Spleen (tissue), 11 donors: Measurements from ENCODE around the gene NPTX1. TPM values are rescaled to one million over a fixed set of nuclear protein-coding genes. Genes with fewer than 3 reads are reported as not detected.

Source experiments
- DNase-seq: peaks from one replicate; pipeline ENCODE4 v3.0.0-alpha.2; 2020
- H3K27ac ChIP-seq, 8 donors: fragments of 200-600 bp; sonication (generic) in 7 of 8; 1 replicate in 4 of 8; 2 replicates in 4 of 8; pipeline versions ENCODE4 v1.5.0 to v1.8.0; 2016 to 2021; ENCODE audit warnings: inconsistent platforms in 4 of 8, mild to moderate bottlenecking in 4 of 8, moderate library complexity in 1 of 8
- H3K27me3 ChIP-seq, 7 donors: fragments of 200-600 bp; sonication (generic) in 6 of 7; replicated peaks in 1 of 7; 1 replicate in 4 of 7; 2 replicates in 3 of 7; pipeline versions ENCODE4 v1.5.0 to v1.8.0; 2016 to 2021; ENCODE audit warnings: inconsistent platforms in 3 of 7, mild to moderate bottlenecking in 1 of 7
- H3K36me3 ChIP-seq, 6 donors: fragments of 200-600 bp; sonication (generic) in 5 of 6; 1 replicate in 4 of 6; 2 replicates in 2 of 6; pipeline versions ENCODE4 v1.5.0 to v1.8.0; 2016 to 2021; ENCODE audit warnings: inconsistent platforms in 2 of 6
- H3K4me1 ChIP-seq, 6 donors: fragments of 200-600 bp; sonication (generic) in 5 of 6; 1 replicate in 3 of 6; 2 replicates in 3 of 6; pipeline versions ENCODE4 v1.5.0 to v1.8.0; 2016 to 2021; ENCODE audit warnings: inconsistent platforms in 3 of 6
- H3K4me3 ChIP-seq, 8 donors: fragments of 200-600 bp; sonication (generic) in 7 of 8; 1 replicate in 4 of 8; 2 replicates in 4 of 8; pipeline versions ENCODE4 v1.5.0 to v1.8.0; 2016 to 2021; ENCODE audit warnings: inconsistent platforms in 4 of 8, mild to moderate bottlenecking in 4 of 8, moderate library complexity in 2 of 8
- H3K9me3 ChIP-seq, 8 donors: fragments of 200-600 bp; sonication (generic) in 7 of 8; 1 replicate in 4 of 8; 2 replicates in 4 of 8; pipeline versions ENCODE4 v1.5.0 to v1.8.0; 2016 to 2021; ENCODE audit warnings: inconsistent platforms in 4 of 8
- POLR2A ChIP-seq, 3 donors: fragments of 450-650 bp; IDR thresholded peaks; one replicate each; pipeline ENCODE4 v1.5.1; 2017; ENCODE audit warnings: antibody characterized with exemption in 3 of 3, mild to moderate bottlenecking in 1 of 3
- POLR2AphosphoS5 ChIP-seq, 3 donors: sonication (generic); formaldehyde crosslinking; IDR thresholded peaks; one replicate each; pipeline ENCODE4 v1.5.1; 2017; ENCODE audit warnings: antibody characterized with exemption in 3 of 3
- WGBS, 5 donors: extraction: QIAGEN DNeasy Blood & Tissue Kit in 3 of 5; methylation state at CpG; one replicate each; pipeline versions ENCODE4 v1.1.5 to v1.1.7; 2013 to 2018; 5-methylcytosine and 5-hydroxymethylcytosine counted together
- intact Hi-C: fragments of 100-400 bp; cut with DNase I; formaldehyde crosslinking; loops from one replicate; pipeline ENCODE4 v1.15.0; 2023; ENCODE audit warnings: low total_unique reads
- polyA plus RNA-seq, 3 donors: library from polyadenylated mRNA; stranded (reverse); fragments of 200-250 nt; gene quantifications; one replicate each; pipeline ENCODE4 v1.2.1, GENCODE V29; 2013
- total RNA-seq, 7 donors: library from RNA; depleted of rRNA in 3 of 7; stranded (reverse); fragments of >200 nt in 3 of 7; fragmentation: NEBNext Ultra II Directional in 4 of 7; extraction: Animal tissue kit (Norgen Biotek cat#: 25700) in 4 of 7; gene quantifications; one replicate each; pipeline versions ENCODE4 v1.1.0 to v1.2.1, GENCODE V29; 2016 to 2021
- TF ChIP-seq, protein P1 (sequence below), 11 experiments: fragments of 200-600 bp in 7 of 11; fragments of 450-650 bp in 4 of 11; sonication (generic) in 4 of 11; IDR thresholded peaks in 8 of 11; conservative IDR thresholded peaks in 3 of 11; 1 replicate in 7 of 11; 2 replicates in 4 of 11; pipeline versions ENCODE4 v1.4.0 to v1.8.0; 2016 to 2021; ENCODE audit warnings: antibody characterized with exemption in 11 of 11, inconsistent platforms in 4 of 11, mild to moderate bottlenecking in 1 of 11
- donor health status: healthy with polysubstance abuse.
- donor health status: DM: no; HTN: no; CAD: no; lungs with moderate emphysema.
- donor health status: DM: no; HTN: no; CAD: no.
- donor health status: Bipolar disorder and iron deficiency.
- donor health status: healthy.
- donor health status: DM: no; HTN: no; CAD: no.
- donor health status: DM: yes; HTN: yes; CAD: no.

NPTX1 gene
- total and polyA plus RNA-seq, 10 donors, result 0.04 to 14.0 (median 3.6) TPM

GRCh38 chr17:80431246-80432195 lies 44.9 kb downstream of the NPTX1 start:
- Histone ChIP-seq H3K9me3 (no peaks in the 10 kb centered on the region), H3K27me3 (no peaks in the 10 kb centered on the region), H3K4me1 (peaks cover 6 to 20% (median 8%) of the 10 kb centered on the region in 6 donors), H3K36me3 (peaks cover 0 to 29% (median 3%) of the 10 kb centered on the region in 6 donors), H3K27ac (no peak overlapping the region), H3K4me3 (no peak overlapping the region)
- DNase-seq, result peak; percentile 65
- intact Hi-C loops, result no loop called here
- WGBS, 5 donors, result 78 to 90% (median 85%) methylated on average over 26 to 29 of the region's 29 CpGs
- TF ChIP-seq POLR2AphosphoS5 (IDR thresholded peaks at IDR 0.05) (no peak), POLR2A (IDR thresholded peaks at IDR 0.05) (no peak)
- TF ChIP-seq, protein P1, sequence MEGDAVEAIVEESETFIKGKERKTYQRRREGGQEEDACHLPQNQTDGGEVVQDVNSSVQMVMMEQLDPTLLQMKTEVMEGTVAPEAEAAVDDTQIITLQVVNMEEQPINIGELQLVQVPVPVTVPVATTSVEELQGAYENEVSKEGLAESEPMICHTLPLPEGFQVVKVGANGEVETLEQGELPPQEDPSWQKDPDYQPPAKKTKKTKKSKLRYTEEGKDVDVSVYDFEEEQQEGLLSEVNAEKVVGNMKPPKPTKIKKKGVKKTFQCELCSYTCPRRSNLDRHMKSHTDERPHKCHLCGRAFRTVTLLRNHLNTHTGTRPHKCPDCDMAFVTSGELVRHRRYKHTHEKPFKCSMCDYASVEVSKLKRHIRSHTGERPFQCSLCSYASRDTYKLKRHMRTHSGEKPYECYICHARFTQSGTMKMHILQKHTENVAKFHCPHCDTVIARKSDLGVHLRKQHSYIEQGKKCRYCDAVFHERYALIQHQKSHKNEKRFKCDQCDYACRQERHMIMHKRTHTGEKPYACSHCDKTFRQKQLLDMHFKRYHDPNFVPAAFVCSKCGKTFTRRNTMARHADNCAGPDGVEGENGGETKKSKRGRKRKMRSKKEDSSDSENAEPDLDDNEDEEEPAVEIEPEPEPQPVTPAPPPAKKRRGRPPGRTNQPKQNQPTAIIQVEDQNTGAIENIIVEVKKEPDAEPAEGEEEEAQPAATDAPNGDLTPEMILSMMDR (IDR thresholded peaks at IDR 0.05 in 8 of 11, conservative IDR thresholded peaks at IDR 0.05 in 3 of 11), result no peak

DNA sequence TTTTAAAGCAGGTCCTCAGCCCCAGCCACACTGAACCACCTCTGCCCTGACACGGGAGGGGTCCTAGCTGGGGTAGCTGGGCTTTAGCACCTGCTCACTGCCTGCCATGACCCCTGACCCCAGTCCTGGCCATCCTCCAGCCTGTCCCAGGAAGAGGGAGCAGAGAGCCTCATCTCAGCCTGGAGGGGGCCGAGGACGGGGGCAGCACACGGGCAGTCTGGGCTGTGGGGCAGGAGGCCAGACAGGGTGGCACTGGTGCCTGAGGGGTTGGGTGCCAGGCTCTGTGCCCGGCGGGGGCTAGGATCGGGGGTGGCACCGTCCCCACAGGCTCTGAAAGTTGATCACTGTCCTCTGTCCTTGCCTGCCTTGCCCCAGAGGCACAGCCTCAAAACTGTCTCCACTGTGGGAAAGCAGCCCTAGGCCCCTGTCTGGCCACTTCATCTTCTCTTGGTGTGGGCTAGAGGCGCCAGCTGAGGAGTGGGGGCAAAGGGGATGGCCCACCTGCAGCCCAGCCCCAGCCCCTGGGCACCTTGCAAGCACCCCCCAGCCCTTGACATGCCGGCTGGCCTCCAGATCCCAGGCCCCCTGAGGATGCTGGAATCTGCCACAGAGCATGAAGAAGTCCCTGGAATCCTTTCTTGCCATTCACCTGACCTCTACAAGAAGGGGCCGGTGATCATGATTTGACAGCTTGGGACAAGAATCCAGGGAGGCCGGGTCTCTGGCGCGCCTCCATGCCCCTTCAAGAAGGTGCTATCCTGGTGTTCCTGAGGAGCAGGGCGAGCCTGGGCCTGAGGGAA lies 45.8 kb downstream of the NPTX1 start:
- intact Hi-C loops, result no loop called here
- no peak overlapping the region for H3K4me3 ChIP-seq
- peaks cover 7 to 28% (median 12%) of the 10 kb centered on the region in 6 donors for H3K4me1 ChIP-seq
- H3K27ac ChIP-seq, result no peak overlapping the region
- WGBS, 5 donors, result 79 to 92% (median 89%) methylated on average over 6 to 15 of the region's 15 CpGs
- H3K36me3 ChIP-seq, result peaks cover 0 to 29% (median 3%) of the 10 kb centered on the region in 6 donors
- H3K27me3 ChIP-seq, result no peaks in the 10 kb centered on the region
- no peaks in the 10 kb centered on the region for H3K9me3 ChIP-seq
- peak; percentile 56 for DNase-seq
- TF ChIP-seq, protein P1 (IDR thresholded peaks at IDR 0.05 in 8 of 11, conservative IDR thresholded peaks at IDR 0.05 in 3 of 11), result no peak
- no peak for TF ChIP-seq POLR2A (IDR thresholded peaks at IDR 0.05)
- no peak for TF ChIP-seq POLR2AphosphoS5 (IDR thresholded peaks at IDR 0.05)

DNA sequence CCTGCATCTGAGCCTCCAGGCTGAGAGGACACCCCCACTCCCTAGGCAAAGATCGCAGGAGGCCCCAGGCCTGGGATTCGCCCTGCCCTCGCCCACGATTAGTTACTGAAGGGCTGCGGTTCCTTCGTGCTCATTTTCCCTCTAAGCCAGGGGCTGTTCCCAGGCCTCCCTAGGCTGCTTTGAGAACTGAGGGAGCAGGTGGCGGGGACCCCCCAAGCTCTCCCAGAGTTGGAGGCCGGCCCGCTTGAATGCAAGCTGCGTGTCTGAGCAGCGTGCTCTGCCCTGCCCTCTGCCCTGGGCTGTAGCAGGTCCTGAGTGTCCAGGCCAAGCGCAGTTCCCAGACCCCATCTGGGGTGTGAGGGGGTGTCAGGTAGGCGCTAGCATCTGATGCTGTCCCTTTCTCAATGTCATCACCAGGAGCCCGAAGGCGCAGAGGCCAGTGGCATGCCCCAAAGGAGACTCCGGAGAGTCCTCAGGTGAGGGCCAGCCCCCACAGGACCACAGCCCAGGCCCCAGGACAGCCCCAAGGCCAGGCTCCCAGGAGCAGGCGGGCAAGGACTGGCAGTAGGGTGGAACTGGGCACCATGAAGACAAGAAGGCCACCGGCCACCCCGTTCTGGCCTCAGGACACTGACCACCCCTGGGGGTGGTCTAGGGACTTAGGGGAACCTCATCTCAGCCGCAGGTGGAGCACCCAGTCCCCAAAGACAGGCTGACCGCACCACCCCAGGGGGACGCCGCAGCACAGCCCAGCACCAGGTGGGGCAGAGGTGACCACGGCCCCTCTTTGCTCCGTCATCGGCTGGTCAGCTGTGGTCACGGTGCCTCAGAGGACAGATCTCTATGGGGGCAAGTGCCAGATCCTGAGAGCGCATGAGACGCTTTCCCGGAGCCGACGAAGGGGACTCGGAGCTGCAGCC lies 46.8 kb downstream of the NPTX1 start:
- peaks cover 7 to 38% (median 20%) of the 10 kb centered on the region in 6 donors for H3K4me1 ChIP-seq
- intact Hi-C loops, result loop anchor here (5.0 to 10.0 kb wide), 2 partner anchors 145 to 548 kb away; no protein-coding TSS in a partner anchor
- H3K4me3 ChIP-seq, result no peak overlapping the region
- TF ChIP-seq POLR2A (IDR thresholded peaks at IDR 0.05) (no peak), POLR2AphosphoS5 (IDR thresholded peaks at IDR 0.05) (no peak)
- TF ChIP-seq, protein P1 (IDR thresholded peaks at IDR 0.05 in 8 of 11, conservative IDR thresholded peaks at IDR 0.05 in 3 of 11), result no peak
- H3K9me3 ChIP-seq, result no peaks in the 10 kb centered on the region
- peak; percentile 66 for DNase-seq
- WGBS, 5 donors, result 93 to 98% (median 94%) methylated on average over 25 to 33 of the region's 33 CpGs
- peaks cover 0 to 29% (median 3%) of the 10 kb centered on the region in 6 donors for H3K36me3 ChIP-seq
- H3K27ac ChIP-seq, result no peak overlapping the region
- H3K27me3 ChIP-seq, result no peaks in the 10 kb centered on the region
